AG10803 (cell line): ENCODE results near the gene CARMIL3.

ENCODE experiments used
- DNase-seq: peaks from one replicate; pipeline ENCODE4 v3.0.0; 2010; ENCODE audit warnings: low read depth
- H3K4me3 ChIP-seq: 2 replicates; pipeline ENCODE4 v1.5.1; 2011; ENCODE audit warnings: mild to moderate bottlenecking, low read length, control low read depth
- CTCF ChIP-seq: conservative IDR thresholded peaks from 2 replicates; pipeline ENCODE4 v1.5.1; 2011; ENCODE audit warnings: mild to moderate bottlenecking, low read length, control low read depth, inconsistent platforms

Gene CARMIL3

GRCh38 chr14:24072881-24073877, 21.4 kb downstream of the CARMIL3 start:
- no peak for TF ChIP-seq CTCF
- no peak for DNase-seq

GRCh38 chr14:24074625-24075484, 23.0 kb downstream of the CARMIL3 start:
- no peak overlapping the region for H3K4me3 ChIP-seq
- no peak for TF ChIP-seq CTCF
- no peak for DNase-seq

More at GRCh38 chr14:24072881-24073877, 21.4 kb downstream of the CARMIL3 start:
- no peak overlapping the region for H3K4me3 ChIP-seq

GRCh38 chr14:24075485-24076301, 23.9 kb downstream of the CARMIL3 start:
- H3K4me3 ChIP-seq, result no peak overlapping the region
- no peak for TF ChIP-seq CTCF
- DNase-seq, result no peak

GRCh38 chr14:24076302-24076601, 24.4 kb downstream of the CARMIL3 start:
- no peak for TF ChIP-seq CTCF
- H3K4me3 ChIP-seq, result no peak overlapping the region
- no peak for DNase-seq

- TF ChIP-seq CTCF, result no peak
- no peak overlapping the region for H3K4me3 ChIP-seq
Observed at GRCh38 chr14:24077086-24077485, 25.3 kb downstream of the CARMIL3 start.

GRCh38 chr14:24078146-24078545, 26.3 kb downstream of the CARMIL3 start:
- TF ChIP-seq CTCF, result no peak
- H3K4me3 ChIP-seq, result no peak overlapping the region
- no peak for DNase-seq

More at GRCh38 chr14:24077086-24077485, 25.3 kb downstream of the CARMIL3 start:
- no peak for DNase-seq
